HFFc6 (cell line): ENCODE results near the gene GRAP2. TPM values are rescaled to one million over a fixed set of nuclear protein-coding genes. Genes with fewer than 3 reads are reported as not detected.
A peak's percentile ranks its signal among the peaks of the same experiment; 100 is the strongest.

ENCODE experiments used
- DNase-seq: peaks from one replicate; pipeline ENCODE4 v3.0.0-alpha.2; 2018
- H3K27ac Mint-ChIP-seq: 2 replicates; pipeline ENCODE4 v1.8.0; 2020; ENCODE audit warnings: mild to moderate bottlenecking, mixed read lengths
- H3K27me3 Mint-ChIP-seq: 2 replicates; pipeline ENCODE4 v1.8.0; 2021; ENCODE audit warnings: mild to moderate bottlenecking, moderate library complexity, mixed read lengths; ENCODE audit not compliant: insufficient read depth
- H3K36me3 Mint-ChIP-seq: 2 replicates; pipeline ENCODE4 v1.8.0; 2021; ENCODE audit warnings: low read depth, mixed read lengths
- H3K4me1 Mint-ChIP-seq: 2 replicates; pipeline ENCODE4 v1.8.0; 2020; ENCODE audit warnings: low read depth, mixed read lengths
- H3K4me3 Mint-ChIP-seq: 2 replicates; pipeline ENCODE4 v1.8.0; 2020; ENCODE audit warnings: mild to moderate bottlenecking, moderate library complexity, mixed read lengths
- H3K9me3 Mint-ChIP-seq: 2 replicates; pipeline ENCODE4 v1.8.0; 2020; ENCODE audit warnings: mild to moderate bottlenecking, mixed read lengths
- total RNA-seq, 6 experiments: library from RNA; stranded (reverse); fragmentation: NEBNext Ultra II Directional; extraction: Animal tissue kit (Norgen Biotek cat#: 25700); gene quantifications; 2 replicates in 1 of 6; 3 replicates in 5 of 6; pipeline ENCODE4 v1.2.3, GENCODE V29; 2021
- TF ChIP-seq, protein P1 (sequence below): fragments of 200-600 bp; sonication (generic); IDR thresholded peaks from 2 replicates; pipeline ENCODE4 v1.5.0; 2021; ENCODE audit warnings: antibody characterized with exemption, mild to moderate bottlenecking

Gene GRAP2
- total RNA-seq, 6 experiments from 2014 or later = not detected

DNA sequence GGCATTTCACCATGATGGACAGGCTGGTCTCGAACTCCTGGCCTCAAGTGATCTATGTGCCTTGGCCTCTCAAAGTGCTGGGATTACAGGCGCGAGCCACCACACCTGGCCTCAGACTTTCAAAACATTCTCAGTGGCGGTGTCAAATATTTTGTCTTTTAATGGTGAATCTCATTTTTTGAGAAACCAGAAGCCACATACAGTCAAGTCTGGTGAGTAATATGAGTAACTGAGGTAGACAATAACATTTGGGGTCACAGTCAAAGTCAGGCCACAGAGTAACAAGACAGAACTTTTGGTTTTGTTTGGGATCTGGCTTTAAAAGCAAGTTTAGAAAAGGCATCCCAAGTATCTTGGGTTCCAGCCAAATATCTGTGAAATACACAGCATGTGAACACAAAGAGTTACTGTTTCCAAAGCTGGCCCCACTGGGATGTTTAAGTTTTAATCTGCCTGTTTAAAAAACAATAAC lies 53.7 kb downstream of the GRAP2 start:
- Mint-ChIP-seq H3K27ac (no peak overlapping the region), H3K36me3 (no peaks in the 10 kb centered on the region), H3K27me3 (peaks cover 31% of the 10 kb centered on the region), H3K4me1 (peaks cover 5% of the 10 kb centered on the region), H3K9me3 (no peaks in the 10 kb centered on the region), H3K4me3 (no peak overlapping the region)
- TF ChIP-seq, protein P1, sequence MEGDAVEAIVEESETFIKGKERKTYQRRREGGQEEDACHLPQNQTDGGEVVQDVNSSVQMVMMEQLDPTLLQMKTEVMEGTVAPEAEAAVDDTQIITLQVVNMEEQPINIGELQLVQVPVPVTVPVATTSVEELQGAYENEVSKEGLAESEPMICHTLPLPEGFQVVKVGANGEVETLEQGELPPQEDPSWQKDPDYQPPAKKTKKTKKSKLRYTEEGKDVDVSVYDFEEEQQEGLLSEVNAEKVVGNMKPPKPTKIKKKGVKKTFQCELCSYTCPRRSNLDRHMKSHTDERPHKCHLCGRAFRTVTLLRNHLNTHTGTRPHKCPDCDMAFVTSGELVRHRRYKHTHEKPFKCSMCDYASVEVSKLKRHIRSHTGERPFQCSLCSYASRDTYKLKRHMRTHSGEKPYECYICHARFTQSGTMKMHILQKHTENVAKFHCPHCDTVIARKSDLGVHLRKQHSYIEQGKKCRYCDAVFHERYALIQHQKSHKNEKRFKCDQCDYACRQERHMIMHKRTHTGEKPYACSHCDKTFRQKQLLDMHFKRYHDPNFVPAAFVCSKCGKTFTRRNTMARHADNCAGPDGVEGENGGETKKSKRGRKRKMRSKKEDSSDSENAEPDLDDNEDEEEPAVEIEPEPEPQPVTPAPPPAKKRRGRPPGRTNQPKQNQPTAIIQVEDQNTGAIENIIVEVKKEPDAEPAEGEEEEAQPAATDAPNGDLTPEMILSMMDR = no peak
- peak; percentile 54 for DNase-seq

DNA sequence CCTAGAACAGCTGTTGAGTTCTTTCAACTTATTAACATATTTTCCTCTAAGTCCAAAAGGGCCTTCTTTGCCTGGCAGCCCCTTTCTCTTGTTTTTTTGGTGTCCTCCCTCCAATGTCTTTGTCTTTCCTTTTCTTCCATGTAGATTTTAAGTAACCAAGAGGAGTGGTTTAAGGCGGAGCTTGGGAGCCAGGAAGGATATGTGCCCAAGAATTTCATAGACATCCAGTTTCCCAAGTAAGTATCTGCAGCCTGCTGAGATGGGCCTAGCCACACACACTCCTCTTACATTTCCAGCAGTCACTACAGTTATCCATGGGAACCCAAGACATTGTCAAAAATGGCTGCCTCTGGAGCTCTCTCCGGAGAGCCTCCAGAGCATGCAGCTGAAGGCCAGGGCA lies 54.8 kb downstream of the GRAP2 start:
- Mint-ChIP-seq H3K27me3 (peaks cover 23% of the 10 kb centered on the region), H3K4me1 (peaks cover 15% of the 10 kb centered on the region), H3K4me3 (no peak overlapping the region), H3K36me3 (no peaks in the 10 kb centered on the region), H3K9me3 (no peaks in the 10 kb centered on the region), H3K27ac (no peak overlapping the region)
- TF ChIP-seq, protein P1 = no peak
- DNase-seq = no peak

DNA sequence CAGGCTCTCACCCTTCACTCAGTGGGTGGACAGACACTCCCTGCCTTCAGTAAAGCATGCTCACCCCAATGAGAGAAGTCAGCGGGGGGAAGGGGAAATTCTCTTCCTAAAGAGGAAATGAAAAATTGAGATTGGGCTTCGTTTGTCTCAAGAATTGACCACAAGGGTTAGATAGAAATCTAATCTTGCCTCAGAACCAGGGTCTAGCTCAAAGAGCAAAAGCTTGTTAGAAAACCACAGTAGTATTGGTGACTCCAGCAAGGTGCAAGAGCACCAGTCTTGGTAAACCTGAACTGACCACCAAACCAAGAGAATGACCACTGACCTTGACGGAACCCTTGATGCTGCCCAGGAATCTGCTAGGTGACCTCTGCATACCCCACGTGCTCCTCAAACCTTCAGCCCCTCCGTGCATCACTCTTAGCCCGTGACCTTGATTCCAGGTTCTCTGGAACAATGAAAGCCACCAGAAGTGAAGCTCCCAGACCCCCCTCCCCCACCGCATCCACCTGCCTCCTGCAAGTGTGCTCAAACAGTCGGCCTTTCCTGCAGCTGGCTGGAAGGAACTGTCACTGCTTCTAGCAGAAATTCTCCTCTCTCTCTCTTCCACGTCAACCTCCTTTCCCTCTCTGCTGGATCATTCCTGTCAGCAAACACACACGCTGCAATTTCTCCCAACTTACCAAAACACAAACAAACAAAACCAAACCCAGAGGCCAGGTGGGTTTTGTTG lies 56.2 kb downstream of the GRAP2 start:
- peaks cover 30% of the 10 kb centered on the region for H3K4me1 Mint-ChIP-seq
- H3K27me3 Mint-ChIP-seq = peaks cover 19% of the 10 kb centered on the region
- no peak overlapping the region for H3K4me3 Mint-ChIP-seq

DNA sequence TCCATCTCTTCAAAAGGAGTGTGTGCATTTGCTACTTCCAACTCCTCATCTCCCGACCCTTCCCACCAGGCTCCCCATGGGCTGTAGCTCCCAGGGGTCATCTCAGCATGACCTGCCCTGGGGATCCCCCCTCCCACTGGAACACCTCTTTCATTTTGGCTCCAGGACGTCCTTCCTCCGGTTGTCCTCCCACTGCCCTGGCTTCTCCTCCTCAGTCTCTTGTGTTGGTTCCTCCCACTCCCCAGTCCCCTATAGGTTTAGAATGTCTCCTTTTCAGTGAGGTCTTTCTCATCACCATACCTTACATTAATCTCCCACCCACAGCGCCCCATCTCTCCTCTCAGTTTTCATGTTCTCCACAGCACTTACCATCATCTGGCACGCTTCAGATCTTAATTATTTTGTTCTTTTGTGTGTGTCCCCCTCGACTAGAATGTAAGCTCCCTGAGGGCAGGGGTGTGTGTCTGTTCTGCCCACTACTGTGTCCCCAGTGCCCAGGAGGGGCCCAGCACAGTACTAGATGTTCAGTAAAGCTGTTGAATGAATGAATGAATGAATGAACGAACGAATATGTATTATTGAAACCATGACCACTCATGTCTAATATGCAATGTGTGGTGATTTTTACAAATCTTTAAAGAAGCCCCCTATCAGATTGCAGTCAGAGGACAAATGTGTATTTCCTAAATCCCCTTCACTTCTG lies 57.3 kb downstream of the GRAP2 start:
- no peak for DNase-seq
- no peaks in the 10 kb centered on the region for H3K36me3 Mint-ChIP-seq
- TF ChIP-seq, protein P1 = no peak
- H3K9me3 Mint-ChIP-seq = no peaks in the 10 kb centered on the region
- H3K4me3 Mint-ChIP-seq = no peak overlapping the region
- H3K4me1 Mint-ChIP-seq = peaks cover 30% of the 10 kb centered on the region
- H3K27ac Mint-ChIP-seq = no peak overlapping the region
- peaks cover 15% of the 10 kb centered on the region for H3K27me3 Mint-ChIP-seq

More for the DNA sequence above, 56.2 kb downstream of the GRAP2 start:
- TF ChIP-seq, protein P1 = no peak
- Mint-ChIP-seq H3K9me3 (no peaks in the 10 kb centered on the region), H3K27ac (no peak overlapping the region), H3K36me3 (no peaks in the 10 kb centered on the region)
- no peak for DNase-seq

DNA sequence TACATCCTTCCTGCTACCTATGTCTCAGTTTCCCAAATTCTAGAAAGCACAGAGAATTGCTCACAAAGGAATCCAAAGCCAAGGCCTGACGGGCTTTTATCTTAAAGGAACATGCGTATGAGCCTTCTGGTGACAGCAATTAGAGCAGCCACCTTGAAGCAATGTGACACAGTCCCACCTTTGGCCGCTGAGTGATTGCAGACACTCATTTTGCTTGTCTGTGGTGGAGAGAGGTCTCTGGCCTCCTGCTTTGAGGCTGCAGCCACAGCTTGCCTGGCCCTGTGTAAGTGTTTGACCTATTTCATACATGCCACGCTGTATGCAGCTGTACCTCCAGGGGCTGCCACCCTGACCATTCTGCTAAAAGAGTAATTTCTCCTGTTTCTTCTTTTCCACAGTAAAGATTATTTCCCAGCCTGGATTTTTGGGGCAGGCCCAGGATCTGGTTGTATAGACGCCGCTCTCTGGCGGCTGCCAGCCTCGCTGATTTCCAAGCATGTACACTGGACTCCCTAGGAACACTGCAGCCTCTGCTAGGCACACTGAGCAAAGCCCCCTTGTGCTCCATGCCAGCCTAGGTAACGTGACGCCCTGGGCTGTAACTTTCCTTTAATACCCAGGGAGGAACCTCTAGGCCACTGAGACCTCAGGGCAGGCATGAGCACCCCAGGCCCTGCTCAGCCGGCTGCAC lies 58.2 kb downstream of the GRAP2 start:
- no peak for DNase-seq
- no peak overlapping the region; the same call in 1 of the 2 replicates for H3K27ac Mint-ChIP-seq
- no peaks in the 10 kb centered on the region for H3K9me3 Mint-ChIP-seq
- no peak overlapping the region for H3K4me3 Mint-ChIP-seq
- H3K36me3 Mint-ChIP-seq = no peaks in the 10 kb centered on the region
- peaks cover 30% of the 10 kb centered on the region for H3K4me1 Mint-ChIP-seq
- peaks cover 6% of the 10 kb centered on the region for H3K27me3 Mint-ChIP-seq
- TF ChIP-seq, protein P1 = no peak
